HL-60 (cell line): ENCODE measurements around the gene SUN2.

Source experiments
- DNase-seq, 2 experiments: peaks; one replicate each; pipeline ENCODE4 v3.0.0-alpha.2; 2010 to 2020; ENCODE audit warnings: low read depth in 1 of 2, low spot score in 1 of 2
- H3K27ac ChIP-seq: fragments of 250-450 bp; sonication (Bioruptor Pico); replicated peaks from 2 replicates; pipeline ENCODE4 v1.5.1; 2020; ENCODE audit warnings: mild to moderate bottlenecking, moderate library complexity
- H3K27me3 ChIP-seq: fragments of 250-450 bp; sonication (Bioruptor Pico); 2 replicates; pipeline ENCODE4 v1.5.1; 2021; ENCODE audit warnings: mild to moderate bottlenecking, moderate library complexity; ENCODE audit not compliant: insufficient read depth, poor library complexity, severe bottlenecking
- H3K4me3 ChIP-seq: replicated peaks from 2 replicates; pipeline ENCODE4 v1.5.1; 2011; ENCODE audit warnings: mild to moderate bottlenecking, control low read depth, low read length; ENCODE audit not compliant: insufficient read depth
- GABPA ChIP-seq: IDR thresholded peaks from 2 replicates; pipeline ENCODE4 v1.6.1; 2012; ENCODE audit warnings: low read depth
- POLR2AphosphoS5 ChIP-seq: IDR thresholded peaks from 2 replicates; pipeline ENCODE4 v1.6.1; 2012; ENCODE audit warnings: low read depth
- SPI1 ChIP-seq: IDR thresholded peaks from 2 replicates; pipeline ENCODE4 v1.6.1; 2012; ENCODE audit warnings: low read depth, mild to moderate bottlenecking, borderline replicate concordance
- TF ChIP-seq, protein P1 (sequence below): IDR thresholded peaks from one replicate; pipeline ENCODE4 v1.5.1; 2011; ENCODE audit warnings: low read length, control low read depth, inconsistent platforms; ENCODE audit not compliant: insufficient read depth
- TF ChIP-seq, protein P2 (sequence below): IDR thresholded peaks from 2 replicates; pipeline ENCODE4 v1.6.1; 2012; ENCODE audit warnings: low read depth; ENCODE audit not compliant: insufficient replicate concordance

The SUN2 gene

GRCh38 chr22:38777087-38777671 is 21.4 kb upstream of the SUN2 start:
- no peak for DNase-seq
- Histone ChIP-seq H3K4me3 (no peak overlapping the region), H3K27ac (no peak overlapping the region), H3K27me3 (no peaks in the 10 kb centered on the region)
- TF ChIP-seq SPI1 (no peak), POLR2AphosphoS5 (no peak), GABPA (no peak)
- TF ChIP-seq, protein P1, sequence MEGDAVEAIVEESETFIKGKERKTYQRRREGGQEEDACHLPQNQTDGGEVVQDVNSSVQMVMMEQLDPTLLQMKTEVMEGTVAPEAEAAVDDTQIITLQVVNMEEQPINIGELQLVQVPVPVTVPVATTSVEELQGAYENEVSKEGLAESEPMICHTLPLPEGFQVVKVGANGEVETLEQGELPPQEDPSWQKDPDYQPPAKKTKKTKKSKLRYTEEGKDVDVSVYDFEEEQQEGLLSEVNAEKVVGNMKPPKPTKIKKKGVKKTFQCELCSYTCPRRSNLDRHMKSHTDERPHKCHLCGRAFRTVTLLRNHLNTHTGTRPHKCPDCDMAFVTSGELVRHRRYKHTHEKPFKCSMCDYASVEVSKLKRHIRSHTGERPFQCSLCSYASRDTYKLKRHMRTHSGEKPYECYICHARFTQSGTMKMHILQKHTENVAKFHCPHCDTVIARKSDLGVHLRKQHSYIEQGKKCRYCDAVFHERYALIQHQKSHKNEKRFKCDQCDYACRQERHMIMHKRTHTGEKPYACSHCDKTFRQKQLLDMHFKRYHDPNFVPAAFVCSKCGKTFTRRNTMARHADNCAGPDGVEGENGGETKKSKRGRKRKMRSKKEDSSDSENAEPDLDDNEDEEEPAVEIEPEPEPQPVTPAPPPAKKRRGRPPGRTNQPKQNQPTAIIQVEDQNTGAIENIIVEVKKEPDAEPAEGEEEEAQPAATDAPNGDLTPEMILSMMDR, result no peak
- TF ChIP-seq, protein P2, sequence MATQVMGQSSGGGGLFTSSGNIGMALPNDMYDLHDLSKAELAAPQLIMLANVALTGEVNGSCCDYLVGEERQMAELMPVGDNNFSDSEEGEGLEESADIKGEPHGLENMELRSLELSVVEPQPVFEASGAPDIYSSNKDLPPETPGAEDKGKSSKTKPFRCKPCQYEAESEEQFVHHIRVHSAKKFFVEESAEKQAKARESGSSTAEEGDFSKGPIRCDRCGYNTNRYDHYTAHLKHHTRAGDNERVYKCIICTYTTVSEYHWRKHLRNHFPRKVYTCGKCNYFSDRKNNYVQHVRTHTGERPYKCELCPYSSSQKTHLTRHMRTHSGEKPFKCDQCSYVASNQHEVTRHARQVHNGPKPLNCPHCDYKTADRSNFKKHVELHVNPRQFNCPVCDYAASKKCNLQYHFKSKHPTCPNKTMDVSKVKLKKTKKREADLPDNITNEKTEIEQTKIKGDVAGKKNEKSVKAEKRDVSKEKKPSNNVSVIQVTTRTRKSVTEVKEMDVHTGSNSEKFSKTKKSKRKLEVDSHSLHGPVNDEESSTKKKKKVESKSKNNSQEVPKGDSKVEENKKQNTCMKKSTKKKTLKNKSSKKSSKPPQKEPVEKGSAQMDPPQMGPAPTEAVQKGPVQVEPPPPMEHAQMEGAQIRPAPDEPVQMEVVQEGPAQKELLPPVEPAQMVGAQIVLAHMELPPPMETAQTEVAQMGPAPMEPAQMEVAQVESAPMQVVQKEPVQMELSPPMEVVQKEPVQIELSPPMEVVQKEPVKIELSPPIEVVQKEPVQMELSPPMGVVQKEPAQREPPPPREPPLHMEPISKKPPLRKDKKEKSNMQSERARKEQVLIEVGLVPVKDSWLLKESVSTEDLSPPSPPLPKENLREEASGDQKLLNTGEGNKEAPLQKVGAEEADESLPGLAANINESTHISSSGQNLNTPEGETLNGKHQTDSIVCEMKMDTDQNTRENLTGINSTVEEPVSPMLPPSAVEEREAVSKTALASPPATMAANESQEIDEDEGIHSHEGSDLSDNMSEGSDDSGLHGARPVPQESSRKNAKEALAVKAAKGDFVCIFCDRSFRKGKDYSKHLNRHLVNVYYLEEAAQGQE, result no peak

GRCh38 chr22:38776086-38776485 is 20.3 kb upstream of the SUN2 start:
- Histone ChIP-seq H3K27me3 (no peaks in the 10 kb centered on the region), H3K27ac (no peak overlapping the region), H3K4me3 (no peak overlapping the region)
- TF ChIP-seq, protein P1, result no peak
- TF ChIP-seq SPI1 (no peak), POLR2AphosphoS5 (no peak), GABPA (no peak)
- TF ChIP-seq, protein P2, result no peak
- DNase-seq, result no peak

DNA sequence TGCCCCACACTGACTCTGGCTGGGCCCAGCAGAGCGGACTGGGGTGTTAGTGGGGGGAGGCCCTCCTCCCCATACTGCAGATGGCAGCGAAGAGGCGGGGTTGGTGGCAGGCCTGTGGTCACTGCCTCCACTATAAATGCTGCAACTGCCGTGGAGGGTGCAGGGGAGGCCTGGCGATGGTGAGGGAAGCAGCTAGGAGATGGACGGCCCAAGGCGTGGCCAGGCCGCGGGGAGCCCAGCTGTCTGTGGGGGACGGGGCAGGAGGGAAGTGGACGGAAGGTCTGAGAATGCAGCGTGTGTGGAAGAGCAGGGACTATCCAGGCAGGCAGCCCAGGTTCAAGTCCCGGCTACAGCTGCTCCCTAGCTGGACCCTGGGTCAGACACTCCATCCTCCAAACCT is 19.9 kb upstream of the SUN2 start:
- H3K27me3 ChIP-seq, result no peaks in the 10 kb centered on the region
- H3K4me3 ChIP-seq, result no peak overlapping the region
- H3K27ac ChIP-seq, result no peak overlapping the region
- no peak for DNase-seq
- TF ChIP-seq, protein P1, result no peak
- TF ChIP-seq, protein P2, result no peak
- TF ChIP-seq GABPA, result no peak
- no peak for TF ChIP-seq POLR2AphosphoS5
- no peak for TF ChIP-seq SPI1
